Right ventricle myocardium inferior (tissue), 1 donor: ENCODE data around the gene CHMP4A. TPM values are rescaled to one million over a fixed set of nuclear protein-coding genes. Genes with fewer than 3 reads are reported as not detected.
"Not testable (repeated sequence)": the region's sequence is repeated elsewhere in the genome, so short reads cannot be mapped to it uniquely, and the experiment has no call there.

ENCODE experiments used
- ATAC-seq: fragments of 200-7000 bp; cut with Tn5 transposase; one replicate; pipeline ENCODE4 v1.9.1; 2020; ENCODE audit warnings: mild to moderate bottlenecking, moderate library complexity
- DNase-seq: peaks from one replicate; pipeline ENCODE4 v3.0.0; 2021; ENCODE audit errors: missing footprints
- intact Hi-C: fragments of 100-400 bp; cut with DNase I; formaldehyde crosslinking; loops from one replicate; pipeline ENCODE4 v1.11.0; 2022
- total RNA-seq: library from RNA; stranded (reverse); fragmentation: NEBNext Ultra II Directional; extraction: Animal tissue kit (Norgen Biotek cat#: 25700); gene quantifications from one replicate; pipeline ENCODE4 v1.2.1, GENCODE V29; 2021
- donor health status: DM: no; HTN: yes; CAD: no; lungs with severe emphysema.

The CHMP4A gene
- total RNA-seq, 1 donor from 2014 or later, result 28.5 TPM

DNA sequence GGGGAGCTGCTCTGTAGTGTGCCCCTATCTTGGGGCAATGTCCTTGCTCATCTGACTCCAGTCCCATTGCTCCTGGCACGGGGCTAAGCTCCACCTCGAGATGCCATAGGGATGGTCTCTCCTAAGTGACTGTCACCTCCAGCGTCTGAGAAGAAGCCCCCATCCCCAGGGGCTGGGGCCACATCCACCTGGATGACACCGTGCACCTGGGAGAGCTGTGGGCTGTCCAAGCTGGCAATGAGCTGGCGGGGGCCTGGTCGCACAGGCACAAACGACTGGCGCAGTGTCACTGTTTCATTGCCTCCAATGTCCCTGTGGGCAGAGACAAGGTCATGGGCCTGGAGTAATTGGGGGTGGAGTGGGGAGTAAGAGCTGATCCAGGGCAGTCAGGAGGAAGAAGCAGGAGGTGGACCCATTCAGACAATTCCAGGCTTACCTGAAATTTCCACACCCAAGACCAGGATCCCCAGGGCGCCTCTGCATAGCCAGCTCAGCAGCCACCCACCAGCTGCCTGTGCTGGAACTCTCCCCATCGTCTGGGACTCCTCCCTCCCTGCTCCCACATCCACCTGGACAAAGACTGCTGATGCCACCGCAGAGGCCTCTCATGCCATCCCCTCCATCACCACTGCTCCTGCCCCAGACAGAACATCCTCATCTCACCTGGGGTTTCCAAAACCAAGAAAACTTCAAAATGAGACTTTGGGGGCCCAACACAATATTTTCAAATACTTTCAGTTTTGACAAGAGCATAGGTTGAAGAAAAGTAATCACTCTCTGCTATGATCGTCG, 36.1 kb upstream of the CHMP4A start:
- intact Hi-C loops, result no loop called here
- ATAC-seq, result no peak
- DNase-seq, result no peak

DNA sequence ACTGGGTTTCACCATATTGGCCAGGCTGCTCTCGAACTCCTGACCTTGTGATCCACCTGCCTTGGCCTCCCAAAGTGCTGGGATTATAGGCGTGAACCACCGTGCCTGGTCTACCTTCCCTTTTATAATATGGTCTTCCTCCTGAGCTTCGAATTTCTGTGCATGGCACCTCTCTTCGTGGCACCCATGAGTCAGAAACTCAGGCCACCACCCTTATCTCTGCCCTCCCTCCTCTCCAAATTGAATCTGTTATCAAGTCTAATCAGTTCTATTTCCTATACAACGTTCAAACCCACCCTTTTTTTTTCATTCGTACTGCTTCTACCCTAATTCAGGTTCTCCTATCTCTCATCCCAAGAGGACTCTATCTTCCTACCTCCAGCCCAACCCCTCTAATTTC, 34.1 kb upstream of the CHMP4A start:
- intact Hi-C loops, result no loop called here
- no peak for DNase-seq
- ATAC-seq, result no peak

- DNase-seq (no peak), ATAC-seq (no peak)
- intact Hi-C loops, result no loop called here
Measured at GRCh38 chr14:24246765-24247212, 33.5 kb upstream of the CHMP4A start.

DNA sequence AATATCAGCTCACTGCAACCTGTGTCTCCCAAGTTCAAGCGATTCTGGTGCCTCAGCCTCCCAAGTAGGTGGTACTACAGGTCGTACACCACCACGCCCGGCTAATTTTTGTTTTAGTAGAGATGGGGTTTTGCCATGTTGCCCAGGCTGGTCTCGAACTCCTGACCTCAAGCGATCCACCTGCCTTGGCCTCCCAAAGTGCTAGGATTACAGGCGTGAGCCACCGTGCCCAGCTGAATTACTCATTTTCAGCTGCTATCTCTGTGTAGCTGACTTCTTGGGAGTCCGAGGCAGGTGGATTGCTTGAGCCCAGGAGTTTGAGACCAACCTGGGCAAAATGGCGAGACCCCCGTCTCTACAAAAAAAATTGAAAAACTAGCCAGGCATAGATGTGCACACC, 32.1 kb upstream of the CHMP4A start:
- intact Hi-C loops, DNase-seq, ATAC-seq: not testable (repeated sequence)

GRCh38 chr14:24243336-24243836, 30.1 kb upstream of the CHMP4A start:
- no peak for DNase-seq
- intact Hi-C loops, result loop anchor here (1.0 to 2.0 kb wide), 3 partner anchors 29 to 193 kb away; no protein-coding TSS in a partner anchor
- no peak for ATAC-seq

DNA sequence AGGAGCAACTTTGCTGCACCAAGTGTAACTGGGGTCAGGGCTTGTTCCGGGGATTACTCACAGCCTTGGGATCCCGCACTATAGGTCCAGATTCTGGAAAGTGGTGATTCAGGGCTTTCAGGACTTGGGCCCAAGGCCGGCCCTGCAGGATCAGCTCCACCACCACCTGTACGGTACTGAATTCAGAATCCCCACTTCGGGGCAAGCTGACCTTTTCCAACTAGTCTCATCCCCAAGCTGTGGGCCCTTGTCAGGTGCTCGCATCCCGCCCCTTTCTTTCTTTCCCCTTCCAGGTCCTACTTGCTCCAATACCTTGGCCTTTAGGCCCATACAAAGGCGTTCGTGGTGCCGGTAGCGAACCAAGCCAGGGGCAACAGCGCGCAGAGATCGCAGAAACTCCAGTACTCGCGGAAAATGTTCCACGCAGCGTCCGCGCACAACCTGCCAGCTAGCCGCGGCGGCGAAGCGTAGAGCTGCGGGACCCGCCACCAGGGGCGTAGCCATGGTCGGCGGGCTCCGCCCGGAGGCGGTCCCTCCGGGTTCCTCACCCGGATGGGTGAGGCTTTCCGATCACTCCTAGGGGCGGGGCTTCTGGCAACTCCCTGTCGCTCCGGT, 28.6 kb upstream of the CHMP4A start:
- peak; percentile 94 for ATAC-seq
- DNase-seq, result peak; percentile 95
- intact Hi-C loops, result loop anchor here (1.0 to 2.0 kb wide), 3 partner anchors 27 to 195 kb away; partner anchors contain the start of gene RABGGTA

GRCh38 chr14:24240110-24240918, 27.0 kb upstream of the CHMP4A start:
- ATAC-seq, result no peak
- intact Hi-C loops, result no loop called here
- no peak for DNase-seq

- DNase-seq (no peak), ATAC-seq (no peak)
- intact Hi-C loops, result loop anchor here (2.0 kb wide), 1 partner anchor 50 kb away; the partner anchor contains the start of gene IPO4
Measured at GRCh38 chr14:24238527-24239037, 25.3 kb upstream of the CHMP4A start.

- ATAC-seq, result no peak
- intact Hi-C loops, result loop anchor here (2.0 kb wide), 1 partner anchor 49 kb away; the partner anchor contains the start of gene IPO4
- DNase-seq, result no peak
Measured at GRCh38 chr14:24238123-24238522, 24.8 kb upstream of the CHMP4A start.

GRCh38 chr14:24237463-24237955, 24.2 kb upstream of the CHMP4A start:
- DNase-seq (no peak), ATAC-seq (no peak)
- intact Hi-C loops, result no loop called here

DNA sequence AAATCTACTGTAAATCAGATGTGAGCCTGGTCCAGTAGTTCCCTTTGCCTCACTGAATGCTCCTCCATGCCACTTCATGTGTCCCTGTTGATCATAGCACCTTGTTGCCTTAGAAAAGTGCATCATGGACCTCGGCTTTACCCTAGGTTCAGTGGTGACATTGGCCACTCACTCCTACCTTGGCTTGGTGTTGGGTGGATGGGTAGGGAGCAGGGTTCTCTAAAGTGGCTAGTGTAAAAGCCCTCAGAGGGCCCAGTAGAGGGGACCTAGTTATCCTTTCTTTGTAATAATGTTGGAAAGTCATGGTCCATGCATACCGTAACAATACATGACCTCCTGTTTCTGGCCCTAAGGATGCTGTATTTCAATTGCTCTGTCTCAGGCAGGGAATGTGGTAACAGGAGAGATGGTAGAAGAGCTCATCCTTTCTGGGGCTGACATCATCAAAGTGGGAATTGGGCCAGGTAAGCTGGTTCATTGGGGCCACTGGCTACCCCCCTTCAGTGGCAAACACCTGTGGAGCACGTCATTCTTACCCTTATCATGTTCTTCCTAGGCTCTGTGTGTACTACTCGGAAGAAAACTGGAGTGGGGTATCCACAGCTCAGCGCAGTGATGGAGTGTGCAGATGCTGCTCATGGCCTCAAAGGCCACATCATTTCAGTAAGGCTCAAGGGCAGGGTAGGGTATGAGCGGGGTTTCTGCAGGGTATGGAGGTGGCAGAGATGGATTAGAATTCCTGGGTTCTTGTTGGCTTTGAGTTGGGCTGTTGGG, 23.6 kb upstream of the CHMP4A start:
- intact Hi-C loops, result no loop called here
- ATAC-seq, result no peak
- no peak for DNase-seq

DNA sequence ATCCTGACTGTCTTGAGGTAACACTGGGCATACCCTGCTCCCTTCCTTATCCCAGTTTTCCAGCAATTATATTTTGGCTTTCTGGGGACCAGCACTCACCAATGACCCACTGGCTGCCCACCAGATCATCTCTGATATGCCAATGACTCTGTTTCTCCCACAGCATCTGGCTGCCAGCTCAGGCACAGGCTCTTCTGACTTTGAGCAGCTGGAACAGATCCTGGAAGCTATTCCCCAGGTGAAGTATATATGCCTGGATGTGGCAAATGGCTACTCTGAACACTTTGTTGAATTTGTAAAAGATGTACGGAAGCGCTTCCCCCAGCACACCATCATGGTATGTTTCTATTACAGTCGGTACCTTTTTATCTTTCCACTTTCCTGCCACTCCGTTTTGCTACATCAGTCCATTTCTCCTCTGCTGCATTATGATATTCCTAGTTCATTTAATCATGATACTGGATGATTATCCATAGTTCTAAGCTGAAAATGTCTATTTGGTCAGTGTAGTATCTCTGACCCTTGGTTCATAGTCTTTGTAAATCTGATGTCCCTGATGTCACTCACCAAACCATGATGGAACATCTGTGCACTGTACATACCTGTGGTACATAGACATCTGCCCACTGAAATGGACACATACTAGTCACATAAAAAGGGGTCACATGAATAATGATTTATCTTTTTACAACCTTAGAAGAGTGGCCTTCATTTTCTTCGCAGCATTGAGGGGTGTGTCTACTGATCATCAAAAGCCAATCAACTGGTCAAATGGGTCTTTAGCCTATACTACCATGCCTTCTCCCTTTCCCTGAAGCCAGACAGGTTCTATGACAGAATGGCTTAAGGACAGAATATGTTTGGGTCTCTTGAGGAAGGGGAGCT, 22.8 kb upstream of the CHMP4A start:
- ATAC-seq (no peak), DNase-seq (no peak)
- intact Hi-C loops, result no loop called here

DNA sequence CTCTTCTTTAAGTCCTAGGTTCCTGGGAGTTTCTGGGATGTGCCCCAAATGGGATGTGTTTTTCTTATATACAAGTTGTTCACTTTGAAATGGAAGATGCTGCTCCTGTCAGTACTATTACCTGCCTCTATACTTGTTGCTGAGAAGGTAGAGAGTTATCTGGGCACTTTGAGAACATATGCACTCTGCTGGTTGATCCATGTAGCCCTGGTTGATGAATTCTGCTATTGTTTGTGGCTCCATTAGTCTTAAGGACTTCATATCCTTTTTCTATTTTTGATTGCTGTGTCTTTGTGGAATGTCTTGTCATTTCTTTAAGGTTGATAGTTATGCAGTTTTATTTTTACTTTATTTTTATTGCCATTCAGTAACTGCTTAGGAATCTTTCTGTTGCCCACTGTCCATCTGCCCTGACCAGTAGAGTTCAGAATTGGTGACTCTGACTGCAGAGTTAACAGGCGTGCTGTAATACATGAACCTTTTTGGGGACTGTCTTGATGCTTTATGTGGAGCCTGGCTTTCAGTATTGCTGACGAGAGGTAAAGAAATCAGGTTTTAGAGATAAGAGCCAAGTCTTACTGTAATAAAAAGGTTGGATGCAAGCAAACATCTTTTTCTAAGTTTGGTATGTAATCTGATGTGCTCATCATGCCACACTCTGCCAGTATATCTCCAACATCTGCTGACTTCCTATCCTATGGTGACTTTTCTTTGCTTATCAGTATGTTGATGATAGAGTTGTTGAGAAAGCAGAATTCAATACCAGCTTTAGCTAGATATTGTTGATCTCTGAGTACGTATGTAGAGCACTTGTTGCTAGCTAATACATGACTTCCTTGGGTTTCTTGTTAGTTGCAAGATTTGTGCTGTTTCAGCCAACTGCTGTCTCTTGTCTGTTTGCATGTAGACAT, 21.1 kb upstream of the CHMP4A start:
- intact Hi-C loops, result no loop called here
- ATAC-seq, result no peak
- no peak for DNase-seq

DNA sequence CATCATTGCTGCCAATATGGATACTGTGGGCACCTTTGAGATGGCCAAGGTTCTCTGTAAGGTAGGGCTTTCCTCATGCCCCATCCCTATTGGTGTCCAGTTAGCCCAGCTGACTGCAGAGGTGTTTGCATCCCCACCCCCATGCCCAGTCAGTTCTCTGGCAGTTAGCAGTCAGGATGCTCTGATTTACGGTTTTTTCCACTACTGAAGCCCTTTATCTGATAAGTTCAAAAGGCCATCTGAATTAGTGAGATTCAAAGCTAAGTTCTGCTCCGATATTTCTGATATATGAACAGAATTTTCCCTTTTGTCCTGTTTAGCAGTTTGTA, 20.2 kb upstream of the CHMP4A start:
- intact Hi-C loops, result loop anchor here (2.0 kb wide), 1 partner anchor 17 kb away; the partner anchor contains the start of gene MDP1
- ATAC-seq, result no peak

GRCh38 chr14:24232645-24233537, 19.6 kb upstream of the CHMP4A start, which contains the start of gene GMPR2:
Gene GMPR2, plus strand, starts transcription at chr14:24232929. Its CDS starts 325 bp downstream, at chr14:24233254.
- ATAC-seq, result peak; percentile 73
- DNase-seq, result no peak
- intact Hi-C loops, result loop anchor here (2.0 kb wide), 1 partner anchor 16 kb away; the partner anchor contains the start of gene MDP1

More for the DNA sequence above, 20.2 kb upstream of the CHMP4A start:
- DNase-seq, result no peak
